K562 (cell line): ENCODE results near the gene SLC28A1. TPM values are rescaled to one million over a fixed set of nuclear protein-coding genes. Genes with fewer than 3 reads are reported as not detected.

Experiments
- CCNT2 ChIP-seq: IDR thresholded peaks from 2 replicates; pipeline ENCODE4 v1.6.1; 2011; ENCODE audit warnings: borderline replicate concordance, low read depth, mild to moderate bottlenecking, moderate library complexity, mixed read lengths, low read length; ENCODE audit not compliant: insufficient read length; ENCODE audit errors: extremely low read depth
- GTF2A2 ChIP-seq: IDR thresholded peaks from 2 replicates; pipeline ENCODE4 v1.6.1; 2016; ENCODE audit warnings: mild to moderate bottlenecking, missing genetic modification characterization, missing compliant biosample characterization
- PTRF ChIP-seq: fragments of 450-650 bp; IDR thresholded peaks from 2 replicates; pipeline ENCODE4 v1.6.1; 2016; ENCODE audit warnings: mild to moderate bottlenecking, missing genetic modification characterization, missing compliant biosample characterization
- polyA plus RNA-seq, 8 experiments: library from polyadenylated mRNA; depleted of rRNA in 4 of 8; stranded (reverse) in 5 of 8; unstranded in 3 of 8; fragments of >200 nt; fragmentation: Nextera tagmentation in 2 of 8; fragmentation: Illumina TruSeq in 1 of 8; extraction: Ambion mirVana in 2 of 8; extraction: Trizol in 1 of 8; gene quantifications; 2 replicates each; pipeline versions ENCODE4 v1.2.1 to v1.2.3, GENCODE V29; 2011 to 2014; ENCODE audit warnings: inconsistent platforms in 1 of 8, missing spikeins in 1 of 8
- total RNA-seq, 7 experiments: library from RNA; depleted of rRNA in 6 of 7; stranded (reverse); fragments of >200 nt in 6 of 7; fragmentation: Illumina TruSeq in 2 of 7; extraction: Trizol in 2 of 7; gene quantifications; 2 replicates each; pipeline versions ENCODE4 v1.2.1 to v1.2.3, GENCODE V29; 2011 to 2021; ENCODE audit warnings: low replicate concordance in 1 of 7
- TF ChIP-seq, protein P1 (sequence below), 2 experiments: fragments of 450-650 bp; formaldehyde crosslinking in 1 of 2; IDR thresholded peaks; 2 replicates each; pipeline versions ENCODE4 v1.4.0 to v1.6.1; 2014 to 2020; ENCODE audit warnings: mild to moderate bottlenecking in 2 of 2, borderline replicate concordance in 1 of 2, low read depth in 1 of 2
- TF ChIP-seq, protein P2 (sequence below): fragments of 250-450 bp; sonication (Bioruptor Pico); IDR thresholded peaks from 2 replicates; pipeline ENCODE4 v1.5.1; 2021; ENCODE audit warnings: mild to moderate bottlenecking
- TF ChIP-seq, protein P3 (sequence below), 2 experiments: fragments of 450-650 bp; conservative IDR thresholded peaks; 2 replicates each; pipeline ENCODE4 v1.6.1; 2017; ENCODE audit warnings: mild to moderate bottlenecking in 2 of 2, moderate library complexity in 2 of 2
- TF ChIP-seq, protein P4 (sequence below): fragments of 450-650 bp; IDR thresholded peaks from 2 replicates; pipeline ENCODE4 v1.6.1; 2016; ENCODE audit warnings: mild to moderate bottlenecking
- TF ChIP-seq, protein P5 (sequence below): fragments of 450-650 bp; formaldehyde crosslinking; IDR thresholded peaks from 2 replicates; pipeline ENCODE4 v1.4.0; 2020; ENCODE audit warnings: mild to moderate bottlenecking, moderate library complexity

Gene SLC28A1
- total and polyA plus RNA-seq, 9 of the 15 experiments (the other 6 are each of a cell fraction or from before 2014, with no cell fraction given): 0.04 TPM; not detected in 8

DNA sequence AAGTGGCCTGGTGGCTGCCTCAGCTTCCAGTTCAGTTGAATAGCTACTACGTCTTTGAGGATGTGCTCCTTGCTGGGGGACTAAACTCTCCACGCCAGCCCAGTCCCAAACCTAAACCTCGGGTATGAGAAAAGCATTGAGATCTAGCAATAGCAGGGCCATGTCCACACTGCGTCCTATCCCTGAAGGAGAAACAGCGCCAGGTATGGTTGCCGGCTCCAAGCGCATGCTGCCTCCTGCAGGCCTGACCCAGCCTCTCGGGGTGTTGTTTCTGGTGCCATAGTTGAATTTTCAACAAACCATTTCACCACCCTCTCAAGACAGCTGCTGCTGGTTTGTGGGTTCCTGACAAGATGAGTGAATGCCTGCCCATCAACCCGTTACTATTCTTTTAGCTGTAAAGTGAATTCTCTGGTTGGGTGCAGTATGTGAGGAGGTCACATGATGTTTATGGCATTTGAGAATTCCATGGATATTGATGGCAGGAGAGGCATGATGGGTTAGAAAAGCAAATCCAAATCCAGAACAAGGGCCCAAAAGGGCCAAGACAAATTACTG is 13.0 kb upstream of the SLC28A1 start (continued):
- TF ChIP-seq, protein P1, sequence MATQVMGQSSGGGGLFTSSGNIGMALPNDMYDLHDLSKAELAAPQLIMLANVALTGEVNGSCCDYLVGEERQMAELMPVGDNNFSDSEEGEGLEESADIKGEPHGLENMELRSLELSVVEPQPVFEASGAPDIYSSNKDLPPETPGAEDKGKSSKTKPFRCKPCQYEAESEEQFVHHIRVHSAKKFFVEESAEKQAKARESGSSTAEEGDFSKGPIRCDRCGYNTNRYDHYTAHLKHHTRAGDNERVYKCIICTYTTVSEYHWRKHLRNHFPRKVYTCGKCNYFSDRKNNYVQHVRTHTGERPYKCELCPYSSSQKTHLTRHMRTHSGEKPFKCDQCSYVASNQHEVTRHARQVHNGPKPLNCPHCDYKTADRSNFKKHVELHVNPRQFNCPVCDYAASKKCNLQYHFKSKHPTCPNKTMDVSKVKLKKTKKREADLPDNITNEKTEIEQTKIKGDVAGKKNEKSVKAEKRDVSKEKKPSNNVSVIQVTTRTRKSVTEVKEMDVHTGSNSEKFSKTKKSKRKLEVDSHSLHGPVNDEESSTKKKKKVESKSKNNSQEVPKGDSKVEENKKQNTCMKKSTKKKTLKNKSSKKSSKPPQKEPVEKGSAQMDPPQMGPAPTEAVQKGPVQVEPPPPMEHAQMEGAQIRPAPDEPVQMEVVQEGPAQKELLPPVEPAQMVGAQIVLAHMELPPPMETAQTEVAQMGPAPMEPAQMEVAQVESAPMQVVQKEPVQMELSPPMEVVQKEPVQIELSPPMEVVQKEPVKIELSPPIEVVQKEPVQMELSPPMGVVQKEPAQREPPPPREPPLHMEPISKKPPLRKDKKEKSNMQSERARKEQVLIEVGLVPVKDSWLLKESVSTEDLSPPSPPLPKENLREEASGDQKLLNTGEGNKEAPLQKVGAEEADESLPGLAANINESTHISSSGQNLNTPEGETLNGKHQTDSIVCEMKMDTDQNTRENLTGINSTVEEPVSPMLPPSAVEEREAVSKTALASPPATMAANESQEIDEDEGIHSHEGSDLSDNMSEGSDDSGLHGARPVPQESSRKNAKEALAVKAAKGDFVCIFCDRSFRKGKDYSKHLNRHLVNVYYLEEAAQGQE (IDR thresholded peaks at IDR 0.05; ENCODE audit: borderline replicate concordance): peak; percentile 59; the same call in 1 of the 2 replicates
- TF ChIP-seq, protein P1 (CRISPR knock-in tag; IDR thresholded peaks at IDR 0.05; ENCODE audit: low read depth): no peak
- no peak for TF ChIP-seq GTF2A2 (tag)
- TF ChIP-seq, protein P2, sequence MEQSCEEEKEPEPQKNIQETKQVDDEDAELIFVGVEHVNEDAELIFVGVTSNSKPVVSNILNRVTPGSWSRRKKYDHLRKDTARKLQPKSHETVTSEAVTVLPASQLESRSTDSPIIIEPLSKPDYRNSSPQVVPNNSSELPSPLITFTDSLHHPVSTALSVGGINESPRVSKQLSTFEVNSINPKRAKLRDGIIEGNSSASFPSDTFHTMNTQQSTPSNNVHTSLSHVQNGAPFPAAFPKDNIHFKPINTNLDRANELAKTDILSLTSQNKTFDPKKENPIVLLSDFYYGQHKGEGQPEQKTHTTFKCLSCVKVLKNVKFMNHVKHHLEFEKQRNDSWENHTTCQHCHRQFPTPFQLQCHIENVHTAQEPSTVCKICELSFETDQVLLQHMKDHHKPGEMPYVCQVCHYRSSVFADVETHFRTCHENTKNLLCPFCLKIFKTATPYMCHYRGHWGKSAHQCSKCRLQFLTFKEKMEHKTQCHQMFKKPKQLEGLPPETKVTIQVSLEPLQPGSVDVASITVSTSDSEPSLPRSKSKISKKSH (CRISPR knock-in tag): no peak
- TF ChIP-seq, protein P3, sequence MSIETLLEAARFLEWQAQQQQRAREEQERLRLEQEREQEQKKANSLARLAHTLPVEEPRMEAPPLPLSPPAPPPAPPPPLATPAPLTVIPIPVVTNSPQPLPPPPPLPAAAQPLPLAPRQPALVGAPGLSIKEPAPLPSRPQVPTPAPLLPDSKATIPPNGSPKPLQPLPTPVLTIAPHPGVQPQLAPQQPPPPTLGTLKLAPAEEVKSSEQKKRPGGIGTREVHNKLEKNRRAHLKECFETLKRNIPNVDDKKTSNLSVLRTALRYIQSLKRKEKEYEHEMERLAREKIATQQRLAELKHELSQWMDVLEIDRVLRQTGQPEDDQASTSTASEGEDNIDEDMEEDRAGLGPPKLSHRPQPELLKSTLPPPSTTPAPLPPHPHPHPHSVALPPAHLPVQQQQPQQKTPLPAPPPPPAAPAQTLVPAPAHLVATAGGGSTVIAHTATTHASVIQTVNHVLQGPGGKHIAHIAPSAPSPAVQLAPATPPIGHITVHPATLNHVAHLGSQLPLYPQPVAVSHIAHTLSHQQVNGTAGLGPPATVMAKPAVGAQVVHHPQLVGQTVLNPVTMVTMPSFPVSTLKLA (conservative IDR thresholded peaks at IDR 0.05): no peak
- TF ChIP-seq, protein P4, sequence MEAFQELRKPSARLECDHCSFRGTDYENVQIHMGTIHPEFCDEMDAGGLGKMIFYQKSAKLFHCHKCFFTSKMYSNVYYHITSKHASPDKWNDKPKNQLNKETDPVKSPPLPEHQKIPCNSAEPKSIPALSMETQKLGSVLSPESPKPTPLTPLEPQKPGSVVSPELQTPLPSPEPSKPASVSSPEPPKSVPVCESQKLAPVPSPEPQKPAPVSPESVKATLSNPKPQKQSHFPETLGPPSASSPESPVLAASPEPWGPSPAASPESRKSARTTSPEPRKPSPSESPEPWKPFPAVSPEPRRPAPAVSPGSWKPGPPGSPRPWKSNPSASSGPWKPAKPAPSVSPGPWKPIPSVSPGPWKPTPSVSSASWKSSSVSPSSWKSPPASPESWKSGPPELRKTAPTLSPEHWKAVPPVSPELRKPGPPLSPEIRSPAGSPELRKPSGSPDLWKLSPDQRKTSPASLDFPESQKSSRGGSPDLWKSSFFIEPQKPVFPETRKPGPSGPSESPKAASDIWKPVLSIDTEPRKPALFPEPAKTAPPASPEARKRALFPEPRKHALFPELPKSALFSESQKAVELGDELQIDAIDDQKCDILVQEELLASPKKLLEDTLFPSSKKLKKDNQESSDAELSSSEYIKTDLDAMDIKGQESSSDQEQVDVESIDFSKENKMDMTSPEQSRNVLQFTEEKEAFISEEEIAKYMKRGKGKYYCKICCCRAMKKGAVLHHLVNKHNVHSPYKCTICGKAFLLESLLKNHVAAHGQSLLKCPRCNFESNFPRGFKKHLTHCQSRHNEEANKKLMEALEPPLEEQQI: no peak
- TF ChIP-seq CCNT2: no peak
- no peak for TF ChIP-seq PTRF (tag)
- TF ChIP-seq, protein P5, sequence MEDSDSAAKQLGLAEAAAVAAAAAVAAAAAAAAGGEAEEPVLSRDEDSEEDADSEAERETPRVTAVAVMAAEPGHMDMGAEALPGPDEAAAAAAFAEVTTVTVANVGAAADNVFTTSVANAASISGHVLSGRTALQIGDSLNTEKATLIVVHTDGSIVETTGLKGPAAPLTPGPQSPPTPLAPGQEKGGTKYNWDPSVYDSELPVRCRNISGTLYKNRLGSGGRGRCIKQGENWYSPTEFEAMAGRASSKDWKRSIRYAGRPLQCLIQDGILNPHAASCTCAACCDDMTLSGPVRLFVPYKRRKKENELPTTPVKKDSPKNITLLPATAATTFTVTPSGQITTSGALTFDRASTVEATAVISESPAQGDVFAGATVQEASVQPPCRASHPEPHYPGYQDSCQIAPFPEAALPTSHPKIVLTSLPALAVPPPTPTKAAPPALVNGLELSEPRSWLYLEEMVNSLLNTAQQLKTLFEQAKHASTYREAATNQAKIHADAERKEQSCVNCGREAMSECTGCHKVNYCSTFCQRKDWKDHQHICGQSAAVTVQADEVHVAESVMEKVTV (CRISPR knock-in tag): 0 out of 2 replicates have a peak, but pooled peaks have one; percentile 12
